ENCODE data around the gene C17orf100.

Gene C17orf100

GRCh38 chr17:6651354-6651918 is at the start of gene C17orf100, which contains the start of gene MED31:
C17orf100 (plus strand) TSS chr17:6651762; CDS start chr17:6651914, 152 bp downstream.
MED31 (minus strand) TSS chr17:6651605; CDS start chr17:6651528, 77 bp downstream.
- intact Hi-C loops (cut with DNase I), result loop anchor here (5.0 kb wide), 1 partner anchor 361 kb away; the partner anchor contains the start of gene RNASEK
- DNase-seq, result peak; percentile 82 to 98 (median 96)

- no peak for DNase-seq
- intact Hi-C loops (cut with DNase I), result no loop called here
Observed at GRCh38 chr17:6602141-6602540, 49.4 kb upstream of the C17orf100 start.

- DNase-seq, result peak in 7 of 42 donors; percentile 11 to 51 (median 18)
- intact Hi-C loops (cut with DNase I), result no loop called here
Observed at GRCh38 chr17:6603744-6604325, 47.7 kb upstream of the C17orf100 start.

GRCh38 chr17:6605142-6605541 is 46.4 kb upstream of the C17orf100 start:
- intact Hi-C loops (cut with DNase I), result no loop called here
- no peak for DNase-seq

GRCh38 chr17:6608321-6608720 is 43.2 kb upstream of the C17orf100 start:
- intact Hi-C loops (cut with DNase I), result no loop called here
- peak in 8 of 42 donors; percentile 12 to 54 (median 24) for DNase-seq

GRCh38 chr17:6610011-6610410 is 41.6 kb upstream of the C17orf100 start:
- intact Hi-C loops (cut with DNase I), result no loop called here
- no peak for DNase-seq

GRCh38 chr17:6611231-6611630 is 40.3 kb upstream of the C17orf100 start:
- intact Hi-C loops (cut with DNase I), result no loop called here
- DNase-seq, result no peak

GRCh38 chr17:6623941-6624340 is 27.6 kb upstream of the C17orf100 start:
- DNase-seq, result no peak
- intact Hi-C loops (cut with DNase I), result no loop called here

- intact Hi-C loops (cut with DNase I), result no loop called here
- DNase-seq, result no peak
Observed at GRCh38 chr17:6626616-6627015, 24.9 kb upstream of the C17orf100 start.

- DNase-seq, result no peak
- intact Hi-C loops (cut with DNase I), result no loop called here
Observed at GRCh38 chr17:6627019-6627418, 24.5 kb upstream of the C17orf100 start.

- intact Hi-C loops (cut with DNase I), result no loop called here
- DNase-seq, result no peak
Observed at GRCh38 chr17:6630390-6630789, 21.2 kb upstream of the C17orf100 start.

- intact Hi-C loops (cut with DNase I), result no loop called here
Observed at GRCh38 chr17:6632530-6632929, 19.0 kb upstream of the C17orf100 start.

GRCh38 chr17:6633263-6633662 is 18.3 kb upstream of the C17orf100 start:
- DNase-seq, result no peak
- intact Hi-C loops (cut with DNase I), result no loop called here

More at GRCh38 chr17:6632530-6632929, 19.0 kb upstream of the C17orf100 start:
- no peak for DNase-seq

GRCh38 chr17:6636105-6636504 is 15.5 kb upstream of the C17orf100 start:
- intact Hi-C loops (cut with DNase I), result no loop called here
- DNase-seq, result peak in 13 of 42 donors; percentile 16 to 56 (median 39)

- DNase-seq, result peak in 7 of 42 donors; percentile 8 to 54 (median 24)
- intact Hi-C loops (cut with DNase I), result no loop called here
Observed at GRCh38 chr17:6636616-6637457, 14.7 kb upstream of the C17orf100 start.

- no peak for DNase-seq
- intact Hi-C loops (cut with DNase I), result no loop called here
Observed at GRCh38 chr17:6637458-6637840, 14.1 kb upstream of the C17orf100 start.

- intact Hi-C loops (cut with DNase I), result no loop called here
- DNase-seq, result peak in 1 of 42 donors; percentile 14
Observed at GRCh38 chr17:6638046-6638908, 13.3 kb upstream of the C17orf100 start.

GRCh38 chr17:6639014-6639585 is 12.5 kb upstream of the C17orf100 start:
- intact Hi-C loops (cut with DNase I), result no loop called here
- peak in 19 of 42 donors; percentile 21 to 70 (median 38) for DNase-seq
